HUES48 (cell line): ENCODE measurements around the gene CETP.

Experiments
- H3K27ac ChIP-seq: one replicate; pipeline ENCODE4 v1.7.0; 2013; ENCODE audit warnings: low read depth, low read length, inconsistent platforms
- H3K27me3 ChIP-seq: 2 replicates; pipeline ENCODE4 v1.6.1; 2013; ENCODE audit warnings: mild to moderate bottlenecking, low read length; ENCODE audit not compliant: control insufficient read depth, insufficient read depth
- H3K36me3 ChIP-seq: 2 replicates; pipeline ENCODE4 v1.6.1; 2013; ENCODE audit warnings: low read length; ENCODE audit not compliant: control insufficient read depth, insufficient read depth
- H3K4me1 ChIP-seq: 2 replicates; pipeline ENCODE4 v1.6.1; 2013; ENCODE audit warnings: mild to moderate bottlenecking, low read length; ENCODE audit not compliant: control insufficient read depth, insufficient read depth
- H3K4me3 ChIP-seq: 2 replicates; pipeline ENCODE4 v1.5.1; 2013; ENCODE audit warnings: mild to moderate bottlenecking, low read depth, low read length
- H3K9ac ChIP-seq: 2 replicates; pipeline ENCODE4 v1.6.1; 2013; ENCODE audit warnings: mild to moderate bottlenecking, low read depth, low read length, moderate library complexity
- H3K9me3 ChIP-seq: 2 replicates; pipeline ENCODE4 v1.6.1; 2013; ENCODE audit warnings: low read length; ENCODE audit not compliant: control insufficient read depth, insufficient read depth

Gene CETP

DNA sequence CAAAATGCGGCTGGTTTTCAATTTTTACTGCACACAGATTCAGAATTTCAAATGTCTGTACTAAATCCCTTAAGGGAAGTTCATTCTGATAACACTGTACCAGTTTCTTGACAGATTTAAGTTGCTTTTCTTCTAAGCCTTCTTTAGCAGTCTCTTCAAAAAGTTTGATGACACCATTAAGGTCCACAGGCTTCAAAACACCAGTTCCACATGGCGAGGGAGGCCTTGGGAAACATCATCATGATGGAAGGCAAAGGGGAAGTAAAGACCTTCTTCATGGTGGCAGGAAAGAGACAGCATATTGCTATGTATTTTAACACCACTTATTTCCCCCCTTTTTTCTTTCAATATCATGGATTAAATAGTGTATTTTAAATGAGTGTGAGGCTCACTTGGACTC, 52.2 kb downstream of the CETP start:
- no peak overlapping the region for H3K9ac ChIP-seq
- no peak overlapping the region for H3K4me3 ChIP-seq
- H3K27me3 ChIP-seq: no peaks in the 10 kb centered on the region
- H3K9me3 ChIP-seq: no peaks in the 10 kb centered on the region
- no peaks in the 10 kb centered on the region for H3K36me3 ChIP-seq
- peaks cover 4% of the 10 kb centered on the region; the same call in 1 of the 2 replicates for H3K4me1 ChIP-seq
- H3K27ac ChIP-seq: no peak overlapping the region

DNA sequence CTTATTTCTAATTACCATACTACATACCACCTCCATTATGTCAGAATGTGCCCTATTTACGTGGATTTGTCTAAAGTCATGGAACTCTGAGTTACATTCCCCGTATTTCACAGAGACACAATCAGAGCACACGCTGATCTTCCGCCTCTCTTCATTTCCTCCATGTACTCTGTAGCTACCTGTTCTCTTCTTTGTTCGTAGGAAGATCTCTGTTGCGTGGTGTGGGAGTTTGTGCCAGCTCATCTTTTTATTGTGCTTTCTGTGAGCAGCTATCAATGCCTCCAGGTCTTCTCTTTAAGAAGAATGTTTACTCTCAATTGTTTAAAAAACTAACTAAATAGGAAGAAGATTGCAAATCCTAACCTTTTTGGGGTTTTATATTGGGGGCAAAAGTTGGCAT, 54.6 kb downstream of the CETP start:
- no peaks in the 10 kb centered on the region for H3K9me3 ChIP-seq
- peaks cover 4% of the 10 kb centered on the region; the same call in 1 of the 2 replicates for H3K4me1 ChIP-seq
- H3K36me3 ChIP-seq: no peaks in the 10 kb centered on the region
- no peak overlapping the region for H3K9ac ChIP-seq
- no peaks in the 10 kb centered on the region for H3K27me3 ChIP-seq
- H3K27ac ChIP-seq: no peak overlapping the region
- H3K4me3 ChIP-seq: no peak overlapping the region

DNA sequence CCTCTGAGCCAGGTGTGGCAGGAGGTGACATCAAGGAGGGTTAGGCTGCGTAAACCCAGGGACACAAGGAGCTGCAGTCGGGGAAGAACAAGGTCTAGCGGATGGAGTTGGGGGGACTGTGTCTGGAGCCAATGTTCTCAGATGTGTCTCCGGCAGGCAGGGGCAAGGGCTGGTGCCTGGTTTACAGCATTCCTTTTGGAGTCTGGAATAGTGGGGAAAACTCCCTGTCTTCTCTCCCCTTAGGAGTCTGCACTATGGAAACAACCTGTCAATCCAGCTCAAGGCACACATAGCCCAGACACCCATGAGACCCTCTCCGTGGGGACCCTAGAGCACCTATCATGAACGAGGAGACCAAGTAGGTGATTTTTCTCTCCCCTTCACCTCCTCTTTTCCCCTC, 55.1 kb downstream of the CETP start:
- Histone ChIP-seq H3K27ac (no peak overlapping the region), H3K4me1 (peaks cover 4% of the 10 kb centered on the region; the same call in 1 of the 2 replicates), H3K27me3 (no peaks in the 10 kb centered on the region), H3K9me3 (no peaks in the 10 kb centered on the region), H3K9ac (no peak overlapping the region), H3K4me3 (no peak overlapping the region), H3K36me3 (no peaks in the 10 kb centered on the region)

DNA sequence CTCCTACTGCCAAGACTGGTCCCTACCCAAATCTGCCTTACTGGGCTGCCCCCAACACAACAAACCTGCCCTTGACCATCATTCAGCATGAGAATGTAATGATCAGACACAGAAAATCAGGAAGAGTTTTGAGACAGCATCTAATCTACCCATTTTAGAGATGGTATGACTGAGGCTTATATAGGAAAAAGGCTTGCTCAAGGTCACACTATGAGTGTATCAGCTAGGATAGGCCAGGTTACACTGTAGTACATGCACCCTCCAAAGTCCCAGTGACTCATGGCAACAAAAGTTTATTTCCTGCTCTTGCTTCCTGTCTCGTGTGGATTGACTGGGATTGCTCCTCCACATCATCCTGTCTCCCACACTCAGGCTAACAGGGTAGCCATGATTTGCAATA, 55.5 kb downstream of the CETP start:
- H3K27me3 ChIP-seq: no peaks in the 10 kb centered on the region
- H3K27ac ChIP-seq: no peak overlapping the region
- H3K9ac ChIP-seq: no peak overlapping the region
- H3K4me3 ChIP-seq: no peak overlapping the region
- H3K9me3 ChIP-seq: no peaks in the 10 kb centered on the region
- no peaks in the 10 kb centered on the region for H3K36me3 ChIP-seq
- H3K4me1 ChIP-seq: peaks cover 1% of the 10 kb centered on the region; the same call in 1 of the 2 replicates

DNA sequence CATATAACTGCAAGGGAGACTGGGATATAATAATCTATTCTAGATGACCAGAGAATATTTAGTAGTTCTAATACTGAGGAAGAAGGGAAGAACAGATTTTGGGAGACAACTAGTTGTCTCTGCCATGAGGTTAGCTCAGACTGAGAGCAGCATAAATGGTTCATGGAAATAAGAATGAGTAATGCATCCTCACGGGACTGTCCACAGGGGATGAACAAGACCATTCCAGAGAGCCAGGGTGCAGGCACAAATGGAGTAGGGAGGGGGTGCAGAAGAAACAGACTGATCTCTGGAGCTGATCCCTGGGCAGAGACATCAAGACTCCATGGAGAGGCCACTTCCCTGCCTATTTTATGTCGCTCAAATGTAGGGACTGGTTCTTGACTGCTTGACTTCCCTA, 58.0 kb downstream of the CETP start:
- no peak overlapping the region for H3K27ac ChIP-seq
- no peaks in the 10 kb centered on the region for H3K9me3 ChIP-seq
- H3K4me1 ChIP-seq: no peaks in the 10 kb centered on the region
- H3K9ac ChIP-seq: no peak overlapping the region
- no peak overlapping the region for H3K4me3 ChIP-seq
- H3K27me3 ChIP-seq: no peaks in the 10 kb centered on the region
- no peaks in the 10 kb centered on the region for H3K36me3 ChIP-seq

DNA sequence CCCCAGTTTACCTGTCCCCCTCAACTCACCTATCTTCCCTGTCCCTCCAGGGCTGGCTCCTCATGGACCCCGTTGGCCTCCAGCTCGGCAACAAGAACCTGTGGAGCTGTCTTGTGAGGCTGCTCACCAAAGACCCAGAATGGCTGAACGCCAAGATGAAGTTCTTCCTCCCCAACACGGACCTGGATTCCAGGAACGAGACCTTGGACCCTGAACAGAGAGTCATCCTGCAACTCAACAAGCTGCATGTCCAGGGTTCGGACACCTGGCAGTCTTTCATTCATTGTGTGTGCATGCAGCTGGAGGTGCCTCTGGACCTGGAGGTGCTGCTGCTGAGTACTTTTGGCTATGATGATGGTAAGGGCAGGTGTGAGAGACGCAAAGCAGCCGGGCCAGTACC, 58.9 kb downstream of the CETP start:
- H3K4me1 ChIP-seq: no peaks in the 10 kb centered on the region
- H3K4me3 ChIP-seq: no peak overlapping the region
- H3K27ac ChIP-seq: no peak overlapping the region
- H3K27me3 ChIP-seq: no peaks in the 10 kb centered on the region
- no peaks in the 10 kb centered on the region for H3K9me3 ChIP-seq
- H3K36me3 ChIP-seq: no peaks in the 10 kb centered on the region
- H3K9ac ChIP-seq: no peak overlapping the region

DNA sequence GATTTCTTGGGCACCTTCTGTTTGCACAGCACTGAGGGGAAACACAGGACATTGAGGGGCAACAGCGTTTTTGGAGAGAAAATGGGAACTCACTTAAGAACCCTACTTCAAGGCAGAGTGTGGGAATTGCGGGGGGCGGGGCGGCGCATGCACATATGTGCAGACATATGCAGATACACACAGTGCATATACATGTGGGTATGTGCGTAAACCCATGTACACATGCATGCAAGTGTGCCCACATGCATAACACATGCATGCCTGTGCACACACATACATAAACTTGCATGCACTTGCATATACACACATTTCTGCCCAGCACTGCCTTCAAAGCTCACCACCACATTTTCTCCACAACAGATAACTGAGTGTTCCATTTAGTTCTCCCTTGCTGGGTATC, 60.0 kb downstream of the CETP start:
- no peak overlapping the region for H3K27ac ChIP-seq
- H3K9ac ChIP-seq: no peak overlapping the region
- H3K9me3 ChIP-seq: no peaks in the 10 kb centered on the region
- H3K36me3 ChIP-seq: no peaks in the 10 kb centered on the region
- H3K4me3 ChIP-seq: no peak overlapping the region
- H3K4me1 ChIP-seq: no peaks in the 10 kb centered on the region
- H3K27me3 ChIP-seq: no peaks in the 10 kb centered on the region

DNA sequence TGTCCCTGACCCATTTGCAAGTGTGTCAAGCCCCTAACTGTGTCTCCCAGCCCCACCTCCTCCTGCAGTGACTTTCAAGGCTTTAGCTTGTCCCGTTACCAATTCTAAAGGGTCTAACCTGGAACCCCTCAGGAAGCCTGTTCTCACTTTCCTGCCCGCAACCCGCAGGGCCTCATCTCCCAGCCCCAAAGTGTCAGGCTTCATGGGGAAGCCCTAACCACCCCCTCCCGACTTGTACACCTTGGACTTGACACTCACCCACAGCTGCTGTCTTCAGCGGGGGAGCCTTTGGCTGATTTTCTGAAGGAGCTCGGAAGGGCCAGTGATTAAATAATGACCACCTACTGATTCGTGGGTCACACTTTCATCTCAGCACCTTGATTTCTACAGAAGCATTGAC, 60.7 kb downstream of the CETP start:
- H3K27ac ChIP-seq: no peak overlapping the region
- H3K4me3 ChIP-seq: no peak overlapping the region
- no peak overlapping the region for H3K9ac ChIP-seq
- H3K36me3 ChIP-seq: no peaks in the 10 kb centered on the region
- no peaks in the 10 kb centered on the region for H3K27me3 ChIP-seq
- H3K9me3 ChIP-seq: no peaks in the 10 kb centered on the region
- no peaks in the 10 kb centered on the region for H3K4me1 ChIP-seq

DNA sequence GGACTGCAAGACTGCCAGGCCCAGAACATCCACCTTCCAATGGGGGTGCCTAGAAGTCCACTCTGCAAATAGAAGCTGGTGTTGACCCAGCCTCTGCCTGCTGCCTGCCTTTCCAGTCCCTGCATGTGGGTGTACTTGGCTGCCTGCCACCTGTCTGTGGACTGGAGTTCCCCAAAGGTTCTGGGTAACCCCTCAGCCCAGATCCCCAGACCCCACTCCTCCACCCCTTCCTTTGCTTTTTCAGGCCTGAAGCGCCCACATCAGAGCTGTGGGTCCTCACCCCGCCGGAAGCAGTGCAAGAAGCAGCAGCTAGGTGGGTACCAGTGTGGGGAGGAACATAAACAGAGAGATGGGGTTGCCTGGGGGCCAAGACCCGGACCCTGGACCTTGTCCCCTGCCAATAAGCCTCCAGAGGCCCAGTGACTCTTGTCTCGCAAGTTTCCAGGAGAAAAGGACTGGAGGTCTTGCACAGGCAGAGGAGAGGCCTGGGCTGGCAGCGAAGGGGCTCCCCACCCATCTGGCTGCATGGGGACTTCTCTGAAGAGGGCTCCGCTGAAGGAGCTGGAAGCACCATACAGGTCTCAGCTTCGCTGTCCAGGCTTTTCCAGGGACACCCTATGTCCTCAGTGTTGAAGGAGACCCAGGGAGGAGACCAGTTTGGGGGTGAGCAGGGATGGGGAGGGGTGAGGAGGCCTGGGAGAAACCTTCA, 61.9 kb downstream of the CETP start:
- Histone ChIP-seq H3K36me3 (no peaks in the 10 kb centered on the region), H3K27me3 (no peaks in the 10 kb centered on the region), H3K9me3 (no peaks in the 10 kb centered on the region), H3K4me3 (no peak overlapping the region), H3K9ac (no peak overlapping the region), H3K27ac (no peak overlapping the region), H3K4me1 (no peaks in the 10 kb centered on the region)

DNA sequence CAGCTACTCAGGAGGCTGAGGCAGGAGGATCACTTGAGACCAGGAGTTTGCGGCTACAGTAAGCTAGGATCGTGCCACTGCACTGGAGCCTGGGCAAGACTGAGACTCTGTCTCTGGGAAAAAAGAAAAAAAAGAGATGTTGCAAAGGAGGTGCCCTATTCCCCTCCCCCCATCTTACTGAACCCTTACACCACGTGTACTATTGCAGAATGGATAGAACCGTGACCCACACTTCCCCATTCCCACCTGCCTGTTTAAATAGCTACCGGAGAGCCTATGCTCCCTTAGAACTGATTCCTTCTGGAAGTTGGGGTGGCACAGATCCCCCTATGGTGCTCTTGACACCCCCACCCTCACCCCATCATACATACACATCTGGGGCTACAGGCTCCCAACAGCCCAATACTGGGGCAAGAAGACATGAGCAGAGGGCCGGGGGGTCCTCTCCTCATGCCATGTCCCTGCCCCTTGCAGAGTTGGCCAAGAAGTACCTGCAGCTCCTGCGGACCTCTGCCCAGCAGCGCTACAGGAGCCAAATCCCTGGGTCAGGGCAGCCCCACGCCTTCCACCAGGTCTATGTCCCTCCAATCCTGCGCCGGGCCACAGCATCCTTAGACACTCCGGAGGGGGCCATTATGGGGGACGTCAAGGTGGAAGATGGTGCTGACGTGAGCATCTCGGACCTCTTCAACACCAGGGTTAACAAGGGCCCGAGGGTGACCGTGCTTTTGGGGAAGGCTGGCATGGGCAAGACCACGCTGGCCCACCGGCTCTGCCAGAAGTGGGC, 63.3 kb downstream of the CETP start:
- no peak overlapping the region for H3K4me3 ChIP-seq
- no peaks in the 10 kb centered on the region for H3K9me3 ChIP-seq
- H3K27ac ChIP-seq: no peak overlapping the region

DNA sequence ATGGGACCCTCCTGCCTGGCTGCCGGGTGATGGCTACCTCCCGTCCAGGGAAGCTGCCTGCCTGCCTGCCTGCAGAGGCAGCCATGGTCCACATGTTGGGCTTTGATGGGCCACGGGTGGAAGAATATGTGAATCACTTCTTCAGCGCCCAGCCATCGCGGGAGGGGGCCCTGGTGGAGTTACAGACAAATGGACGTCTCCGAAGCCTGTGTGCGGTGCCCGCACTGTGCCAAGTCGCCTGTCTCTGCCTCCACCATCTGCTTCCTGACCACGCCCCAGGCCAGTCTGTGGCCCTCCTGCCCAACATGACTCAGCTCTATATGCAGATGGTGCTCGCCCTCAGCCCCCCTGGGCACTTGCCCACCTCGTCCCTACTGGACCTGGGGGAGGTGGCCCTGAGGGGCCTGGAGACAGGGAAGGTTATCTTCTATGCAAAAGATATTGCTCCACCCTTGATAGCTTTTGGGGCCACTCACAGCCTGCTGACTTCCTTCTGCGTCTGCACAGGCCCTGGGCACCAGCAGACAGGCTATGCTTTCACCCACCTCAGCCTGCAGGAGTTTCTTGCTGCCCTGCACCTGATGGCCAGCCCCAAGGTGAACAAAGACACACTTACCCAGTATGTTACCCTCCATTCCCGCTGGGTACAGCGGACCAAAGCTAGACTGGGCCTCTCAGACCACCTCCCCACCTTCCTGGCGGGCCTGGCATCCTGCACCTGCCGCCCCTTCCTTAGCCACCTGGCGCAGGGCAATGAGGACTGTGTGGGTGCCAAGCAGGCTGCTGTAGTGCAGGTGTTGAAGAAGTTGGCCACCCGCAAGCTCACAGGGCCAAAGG, 64.4 kb downstream of the CETP start:
- no peaks in the 10 kb centered on the region for H3K9me3 ChIP-seq
- no peaks in the 10 kb centered on the region for H3K4me1 ChIP-seq
- no peaks in the 10 kb centered on the region for H3K36me3 ChIP-seq
- no peak overlapping the region for H3K9ac ChIP-seq
- no peak overlapping the region for H3K4me3 ChIP-seq
- H3K27ac ChIP-seq: no peak overlapping the region
- no peaks in the 10 kb centered on the region for H3K27me3 ChIP-seq

More for the DNA sequence above, 63.3 kb downstream of the CETP start:
- Histone ChIP-seq H3K9ac (no peak overlapping the region), H3K27me3 (no peaks in the 10 kb centered on the region), H3K36me3 (no peaks in the 10 kb centered on the region), H3K4me1 (no peaks in the 10 kb centered on the region)
